HG03521 (cell line): Measurements from ENCODE around the gene SRGAP1.
"Not testable (repeated sequence)": the region's sequence is repeated elsewhere in the genome, so short reads cannot be mapped to it uniquely, and the experiment has no call there.

Experiments
- ATAC-seq: cut with Tn5 transposase; IDR thresholded peaks from one replicate; pipeline ENCODE4 v1.9.1; 2021; ENCODE audit warnings: mild to moderate bottlenecking, moderate library complexity; ENCODE audit not compliant: unreplicated experiment

SRGAP1 gene

GRCh38 chr12:63865448-63865847 is 20.9 kb downstream of the SRGAP1 start:
- ATAC-seq, result no peak

- ATAC-seq, result no peak
Observed at GRCh38 chr12:63867053-63867452, 22.6 kb downstream of the SRGAP1 start.

DNA sequence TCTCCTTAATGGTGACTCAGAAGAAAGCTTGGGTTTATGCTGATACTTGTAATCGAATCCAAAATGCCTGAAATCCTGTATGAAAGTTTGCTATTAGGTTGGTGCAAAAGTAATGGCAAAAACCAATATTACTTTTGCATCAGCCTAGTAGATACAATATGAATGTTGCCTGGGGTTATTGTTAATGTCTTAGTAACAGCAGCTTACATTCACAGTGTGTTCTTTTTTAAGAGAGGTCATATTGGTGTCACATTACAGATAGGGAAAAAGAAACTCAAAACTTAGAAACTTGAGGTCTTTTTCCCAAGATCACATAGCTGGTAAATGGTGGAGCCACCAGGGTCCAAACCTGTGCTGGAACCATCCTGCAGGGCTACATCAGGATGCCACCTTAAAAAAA is 25.2 kb downstream of the SRGAP1 start:
- ATAC-seq, result no peak

DNA sequence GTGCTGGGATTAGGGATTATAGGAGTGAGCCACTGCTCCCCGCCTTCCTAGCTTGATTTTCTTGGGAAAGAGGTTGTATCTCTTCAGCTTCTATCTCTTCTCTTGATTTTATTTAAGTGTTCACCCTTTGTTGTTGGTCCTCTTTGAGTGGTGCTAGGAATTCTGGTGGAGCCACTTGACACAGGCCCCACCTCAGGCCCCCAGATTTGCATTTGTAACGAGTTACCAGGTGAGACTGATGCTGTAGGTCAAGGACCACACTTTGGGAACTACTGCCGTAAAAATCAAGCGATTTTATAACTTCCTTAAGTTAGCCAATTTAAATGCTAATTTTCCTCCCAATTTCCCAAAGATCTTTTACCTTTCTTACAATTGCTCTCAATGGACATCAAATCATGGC is 26.3 kb downstream of the SRGAP1 start:
- ATAC-seq, result no peak

DNA sequence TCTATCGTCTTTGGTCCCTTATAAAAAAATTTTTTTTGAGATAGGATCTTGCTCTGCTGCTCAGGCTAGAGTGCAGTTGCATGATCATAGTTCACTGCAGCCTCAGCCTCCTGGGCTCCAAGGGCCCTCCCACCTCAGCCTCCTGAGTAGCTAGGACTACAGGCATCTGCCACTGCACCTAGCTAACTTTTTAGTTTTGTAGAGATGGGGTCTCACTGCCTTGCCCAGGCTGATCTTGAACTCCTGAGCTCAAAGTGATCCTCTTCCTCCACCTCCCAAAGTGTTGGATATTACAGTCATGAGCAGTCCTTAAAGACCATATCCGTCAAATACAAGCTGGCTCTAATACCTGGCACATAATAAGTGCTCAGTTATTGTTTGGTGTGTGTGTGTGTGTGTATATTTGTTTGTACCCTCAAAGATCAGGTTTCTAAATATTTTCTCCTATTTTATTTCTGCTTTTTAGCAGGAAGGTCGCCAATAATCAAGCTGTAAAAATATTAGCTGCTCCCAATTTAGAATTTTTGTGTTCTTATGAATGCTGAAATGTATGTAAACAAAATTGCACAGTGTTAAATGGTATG is 30.5 kb downstream of the SRGAP1 start:
- no peak for ATAC-seq

GRCh38 chr12:63875703-63876102 is 31.2 kb downstream of the SRGAP1 start:
- no peak for ATAC-seq

GRCh38 chr12:63876980-63877379 is 32.5 kb downstream of the SRGAP1 start:
- ATAC-seq, result no peak

GRCh38 chr12:63877693-63878092 is 33.2 kb downstream of the SRGAP1 start:
- ATAC-seq, result no peak

DNA sequence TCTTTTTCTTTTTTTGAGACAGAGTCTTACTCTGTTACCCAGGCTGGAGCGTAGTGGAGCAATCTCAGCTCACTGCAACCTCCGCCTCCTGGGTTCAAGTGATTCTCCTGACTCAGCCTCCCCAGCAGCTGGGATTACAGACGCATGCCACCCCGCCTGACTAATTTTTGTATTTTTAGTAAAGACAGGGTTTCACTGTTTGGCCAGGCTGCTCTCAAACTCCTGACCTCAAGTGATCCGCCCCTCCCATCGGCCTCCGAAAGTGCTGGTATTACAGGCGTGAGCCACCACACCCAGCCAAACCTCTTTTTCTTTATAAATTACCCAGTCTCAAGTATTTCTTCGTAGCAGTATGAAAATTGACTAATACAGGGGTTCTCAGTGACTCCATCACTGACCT is 35.7 kb downstream of the SRGAP1 start:
- not testable (repeated sequence) for ATAC-seq

DNA sequence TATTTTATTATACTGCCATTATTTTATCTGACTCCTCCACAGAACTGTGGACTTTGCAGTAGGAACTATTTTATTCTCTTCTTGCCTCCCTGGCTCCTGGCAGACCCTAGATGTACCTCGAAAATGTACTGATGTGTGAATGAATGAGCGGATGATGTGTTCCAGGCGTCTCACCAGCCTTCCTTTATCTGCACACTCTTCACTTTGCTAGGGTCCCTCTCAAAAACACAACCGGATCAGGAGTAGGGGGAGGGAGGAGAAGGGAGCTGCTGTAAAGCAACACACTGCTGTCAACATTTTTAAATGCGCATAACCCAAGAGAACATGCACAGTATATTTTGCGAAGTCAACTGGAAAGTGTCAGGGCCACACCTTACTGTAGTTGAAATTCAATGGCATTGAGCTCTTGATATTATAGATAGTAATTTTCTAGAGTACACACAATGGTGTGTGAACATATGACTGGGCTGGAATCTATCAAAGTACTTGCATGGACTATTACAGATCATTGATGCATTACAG is 36.3 kb downstream of the SRGAP1 start:
- no peak for ATAC-seq

- no peak for ATAC-seq
Observed at GRCh38 chr12:63882844-63883243, 38.3 kb downstream of the SRGAP1 start.

- ATAC-seq, result no peak
Observed at GRCh38 chr12:63885401-63885800, 40.9 kb downstream of the SRGAP1 start.

- no peak for ATAC-seq
Observed at GRCh38 chr12:63888908-63889635, 44.6 kb downstream of the SRGAP1 start.

- ATAC-seq, result no peak
Observed at GRCh38 chr12:63889721-63890509, 45.4 kb downstream of the SRGAP1 start.

GRCh38 chr12:63893170-63893569 is 48.7 kb downstream of the SRGAP1 start:
- no peak for ATAC-seq

DNA sequence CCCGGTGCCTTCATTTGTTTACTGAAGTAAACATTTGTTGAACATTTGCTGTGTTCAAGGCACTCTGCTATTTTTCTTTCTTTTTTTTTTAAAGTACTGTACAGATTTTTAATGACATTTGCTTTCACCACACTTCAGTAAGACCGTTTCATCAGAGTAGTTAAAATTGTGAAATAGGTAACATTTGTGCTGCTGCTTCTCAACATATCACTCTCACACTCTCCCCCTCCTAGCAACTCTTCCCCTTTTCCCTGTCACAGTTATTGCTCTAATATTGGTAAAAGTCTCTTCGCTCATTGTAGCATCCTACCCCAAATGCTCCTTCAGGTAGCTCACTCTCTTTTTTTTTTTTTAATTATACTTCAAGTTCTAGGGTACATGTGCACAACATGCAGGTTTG is 49.6 kb downstream of the SRGAP1 start:
- ATAC-seq, result no peak

- ATAC-seq, result no peak
Observed at GRCh38 chr12:63895841-63896240, 51.3 kb downstream of the SRGAP1 start.

DNA sequence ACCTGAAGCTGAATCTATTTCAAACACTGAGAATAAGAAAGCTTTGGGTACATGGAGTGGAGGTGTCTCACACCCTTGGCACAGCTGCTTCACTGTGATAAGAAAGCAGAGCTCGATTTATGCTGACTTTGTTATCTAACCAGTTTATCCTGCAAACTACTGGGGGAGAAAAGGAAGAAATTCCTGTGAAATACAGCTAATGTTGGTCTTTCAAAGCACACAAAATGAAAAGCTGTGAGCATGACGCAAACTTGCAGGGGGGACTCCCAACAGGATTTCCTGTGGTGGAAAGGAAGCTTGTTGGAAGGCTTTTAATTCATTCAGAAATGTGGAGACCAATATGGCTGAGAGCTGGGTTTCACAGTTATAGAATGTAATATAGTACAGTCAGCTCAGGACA is 53.4 kb downstream of the SRGAP1 start:
- ATAC-seq, result no peak

- ATAC-seq, result no peak
Observed at GRCh38 chr12:63898764-63899337, 54.4 kb downstream of the SRGAP1 start.

- no peak for ATAC-seq
Observed at GRCh38 chr12:63899396-63899795, 54.9 kb downstream of the SRGAP1 start.
